GM18505 (cell line): ENCODE data around the gene GNG4.
"Not testable (repeated sequence)": the region's sequence is repeated elsewhere in the genome, so short reads cannot be mapped to it uniquely, and the experiment has no call there.

Experiments used
- ATAC-seq: cut with Tn5 transposase; IDR thresholded peaks from one replicate; pipeline ENCODE4 v1.9.1; 2021; ENCODE audit not compliant: unreplicated experiment
- POLR2A ChIP-seq: IDR thresholded peaks from 4 replicates; pipeline ENCODE4 v1.6.1; 2011; ENCODE audit warnings: borderline replicate concordance; ENCODE audit not compliant: insufficient read depth, insufficient read length; ENCODE audit errors: extremely low read depth

The GNG4 gene

DNA sequence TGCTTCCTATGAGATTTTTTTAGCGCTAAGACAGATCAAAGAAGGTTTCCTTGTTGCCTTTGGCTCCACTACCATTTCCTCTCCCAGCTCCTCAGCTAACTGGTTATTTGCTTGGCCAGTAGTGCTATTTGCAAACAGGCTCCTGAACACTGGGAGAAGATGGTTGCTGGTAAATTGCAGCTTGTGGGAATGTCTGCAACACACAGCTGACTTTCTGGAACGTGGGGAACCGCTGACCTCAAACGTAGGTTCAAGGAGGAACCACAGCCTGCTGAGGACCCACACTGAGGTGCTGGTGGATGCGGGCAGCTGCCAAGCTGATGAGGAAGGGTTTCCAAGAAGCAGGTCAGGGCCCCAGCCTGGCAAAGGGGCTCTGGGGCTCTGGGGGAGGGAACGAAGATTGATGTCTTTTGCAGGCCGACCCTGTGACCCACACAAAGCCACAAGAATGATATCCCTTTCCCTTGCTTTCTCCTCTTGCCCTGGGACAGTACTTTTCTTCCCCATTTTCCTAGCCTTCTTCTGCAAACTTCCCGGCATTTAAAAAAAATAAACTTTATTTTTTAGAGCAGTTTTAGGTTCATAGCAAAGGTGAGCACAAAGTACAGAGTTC is 24.8 kb downstream of the GNG4 start:
- TF ChIP-seq POLR2A = no peak
- no peak for ATAC-seq

DNA sequence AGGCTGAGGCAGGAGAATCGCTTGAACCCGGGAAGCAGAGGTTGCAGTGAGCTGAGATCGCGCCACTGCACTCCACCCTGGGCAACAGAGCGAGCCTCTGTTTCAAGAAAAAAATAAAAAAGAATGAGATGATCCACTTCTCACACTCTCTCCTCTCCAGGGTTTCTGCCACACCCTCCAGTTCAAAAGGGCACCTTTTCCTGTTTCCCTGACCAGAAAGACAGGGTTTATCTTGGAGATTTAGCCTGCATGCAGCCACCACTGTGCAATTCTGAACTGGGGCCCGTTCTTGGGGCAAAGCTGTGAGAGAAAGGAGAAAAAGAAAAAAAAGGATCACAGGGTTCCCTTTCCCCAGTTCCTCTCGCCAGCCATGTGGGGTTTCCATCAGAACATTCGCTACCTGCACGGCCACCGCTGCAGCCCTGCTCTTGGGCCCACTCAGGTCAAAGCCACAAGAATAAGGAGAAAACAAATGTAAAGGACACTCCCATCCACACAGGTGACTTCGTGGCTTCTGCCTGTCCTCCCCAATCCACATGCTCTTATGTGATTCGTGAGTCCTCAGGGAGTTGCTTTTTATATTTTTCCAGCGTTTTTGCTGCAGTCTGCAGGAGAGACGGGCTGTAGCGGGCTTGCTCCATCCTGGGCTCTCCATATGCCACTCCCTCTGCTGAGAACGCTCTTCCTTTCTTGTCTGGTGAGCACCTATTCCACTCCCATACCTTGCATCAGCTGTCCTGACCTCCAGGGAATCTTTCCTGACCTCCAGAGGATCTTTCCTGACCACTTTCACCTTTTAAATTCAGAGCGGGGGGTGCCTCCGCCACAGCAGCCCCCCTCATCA is 26.4 kb downstream of the GNG4 start:
- no peak for ATAC-seq
- TF ChIP-seq POLR2A = no peak

DNA sequence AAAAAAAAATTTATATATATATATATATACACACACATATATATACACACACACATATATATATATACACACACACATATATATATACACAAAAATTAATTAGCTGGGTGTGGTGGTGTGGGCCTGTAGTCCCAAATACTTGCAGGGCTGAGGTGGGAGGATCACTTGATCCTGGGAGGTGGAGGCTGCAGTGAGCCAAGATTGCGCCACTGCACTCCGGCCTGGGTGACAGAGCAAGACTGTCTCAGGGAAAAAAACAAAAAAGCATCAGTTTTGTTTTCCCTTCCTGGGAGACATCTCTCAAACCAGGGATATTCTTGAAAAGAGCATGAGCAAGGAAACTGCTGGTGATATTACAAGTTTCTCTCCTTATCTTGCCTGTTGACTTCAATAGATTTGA is 30.4 kb downstream of the GNG4 start:
- ATAC-seq = not testable (repeated sequence)

- no peak for TF ChIP-seq POLR2A
- no peak for ATAC-seq
These were observed 31.8 kb downstream of the GNG4 start for GRCh38 chr1:235617808-235618207.

GRCh38 chr1:235617140-235617539 is 32.4 kb downstream of the GNG4 start:
- ATAC-seq = no peak
- no peak for TF ChIP-seq POLR2A

DNA sequence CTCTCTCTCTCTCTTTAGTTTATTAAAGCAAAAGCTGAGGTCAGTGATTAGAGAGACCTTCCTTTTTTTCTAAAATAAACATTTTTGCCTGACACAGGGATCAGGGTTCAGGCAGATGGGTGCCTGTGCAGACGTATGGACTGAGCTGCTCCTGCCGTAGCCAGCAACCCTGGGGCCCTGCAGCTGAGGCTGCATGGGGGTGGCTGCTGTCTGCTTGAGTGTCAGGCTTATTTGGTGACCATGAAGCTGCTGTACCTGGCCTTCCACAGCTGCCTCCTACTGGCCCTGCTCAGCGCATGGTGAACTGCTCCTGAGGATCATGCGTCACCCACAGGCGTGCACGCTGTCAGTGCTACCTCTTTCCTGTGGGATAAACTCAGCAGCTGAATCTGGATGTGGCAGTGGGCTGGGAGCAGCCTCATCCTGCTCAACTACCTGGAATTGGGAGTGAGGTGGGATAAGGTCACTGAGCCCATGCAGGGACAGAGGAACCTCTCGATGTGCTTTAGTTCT is 35.1 kb downstream of the GNG4 start:
- no peak for ATAC-seq
- TF ChIP-seq POLR2A = no peak

- no peak for ATAC-seq
- no peak for TF ChIP-seq POLR2A
These were observed 36.0 kb downstream of the GNG4 start for GRCh38 chr1:235613602-235614001.

DNA sequence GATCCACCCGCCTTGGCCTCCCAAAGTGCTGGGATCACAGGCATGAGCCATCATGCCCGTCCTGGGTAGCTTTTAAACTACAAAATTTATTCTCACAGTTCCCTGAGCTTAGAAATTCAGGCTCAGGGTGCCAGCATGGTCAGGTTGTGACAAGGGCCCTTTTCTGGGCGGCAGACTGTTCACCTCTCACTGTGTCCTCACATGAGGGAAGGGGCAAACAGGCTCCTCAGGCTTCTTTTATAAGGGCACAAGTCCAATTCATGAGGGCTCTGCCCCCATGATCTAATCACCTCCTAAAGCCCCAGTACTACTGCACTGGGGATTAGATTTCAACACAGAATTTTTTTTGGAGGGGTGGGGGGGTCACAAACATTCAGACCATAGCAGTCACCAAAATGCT is 36.8 kb downstream of the GNG4 start:
- TF ChIP-seq POLR2A = no peak
- ATAC-seq = no peak

GRCh38 chr1:235610157-235610556 is 39.4 kb downstream of the GNG4 start:
- no peak for ATAC-seq
- no peak for TF ChIP-seq POLR2A

DNA sequence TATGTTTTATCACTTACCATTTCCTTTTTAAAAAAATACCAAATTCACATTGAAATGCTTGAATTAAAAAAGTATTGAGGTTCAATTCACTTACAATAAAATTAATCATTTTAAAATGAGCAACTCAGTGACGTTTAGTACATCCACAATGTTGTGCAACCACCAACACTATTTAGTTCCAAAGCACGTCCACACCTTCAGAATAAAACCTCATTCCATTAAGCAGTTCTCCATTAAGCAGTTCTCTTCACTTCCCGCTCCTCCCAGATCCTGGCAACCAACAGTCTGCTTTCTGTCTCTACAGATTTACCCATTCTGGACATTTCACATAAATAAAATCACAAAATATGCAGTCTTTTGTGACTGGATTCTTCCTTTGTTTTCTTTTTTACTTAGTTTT is 41.3 kb downstream of the GNG4 start:
- no peak for ATAC-seq
- no peak for TF ChIP-seq POLR2A

- TF ChIP-seq POLR2A = no peak
- no peak for ATAC-seq
These were observed 42.3 kb downstream of the GNG4 start for GRCh38 chr1:235607284-235607683.

GRCh38 chr1:235601104-235601503 is 48.5 kb downstream of the GNG4 start:
- TF ChIP-seq POLR2A = no peak
- ATAC-seq = no peak

DNA sequence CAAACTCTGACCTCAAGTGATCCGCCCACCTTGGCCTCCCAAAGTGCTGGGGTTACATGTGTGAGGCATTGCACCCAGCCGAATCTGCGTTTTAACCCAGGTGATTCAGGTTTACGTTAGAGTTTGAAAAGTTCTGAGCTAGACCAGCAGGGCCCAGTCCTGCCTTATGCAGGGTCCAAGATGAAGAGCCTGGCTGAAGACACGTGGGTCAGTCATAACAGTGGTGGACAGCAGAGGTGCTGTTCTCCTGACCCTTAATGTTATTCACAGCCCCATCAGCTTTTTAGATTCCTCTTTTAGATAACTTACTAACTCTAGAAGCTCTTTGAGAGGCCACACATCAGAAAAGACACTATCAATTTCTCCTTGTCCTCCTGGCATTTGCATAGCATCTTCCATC is 50.0 kb downstream of the GNG4 start:
- no peak for ATAC-seq
- no peak for TF ChIP-seq POLR2A

GRCh38 chr1:235597867-235598553 is 51.6 kb downstream of the GNG4 start:
- ATAC-seq = no peak
- TF ChIP-seq POLR2A = no peak
